Measurements from ENCODE around the gene C1R.

GRCh38 chr12:7045913-7046312 is 46.3 kb downstream of the C1R start:
- TF ChIP-seq CTCF (IDR thresholded peaks at IDR 0.05) (no peak), POLR2A (IDR thresholded peaks at IDR 0.05) (no peak)
